Embryonic facial prominence (tissue), 1 donor: ENCODE results near the gene GATC.

Experiments
- DNase-seq: peaks from one replicate; pipeline ENCODE4 v3.0.0-alpha.2; 2016; ENCODE audit errors: extremely low spot score

GATC gene, protein sequence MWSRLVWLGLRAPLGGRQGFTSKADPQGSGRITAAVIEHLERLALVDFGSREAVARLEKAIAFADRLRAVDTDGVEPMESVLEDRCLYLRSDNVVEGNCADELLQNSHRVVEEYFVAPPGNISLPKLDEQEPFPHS

DNA sequence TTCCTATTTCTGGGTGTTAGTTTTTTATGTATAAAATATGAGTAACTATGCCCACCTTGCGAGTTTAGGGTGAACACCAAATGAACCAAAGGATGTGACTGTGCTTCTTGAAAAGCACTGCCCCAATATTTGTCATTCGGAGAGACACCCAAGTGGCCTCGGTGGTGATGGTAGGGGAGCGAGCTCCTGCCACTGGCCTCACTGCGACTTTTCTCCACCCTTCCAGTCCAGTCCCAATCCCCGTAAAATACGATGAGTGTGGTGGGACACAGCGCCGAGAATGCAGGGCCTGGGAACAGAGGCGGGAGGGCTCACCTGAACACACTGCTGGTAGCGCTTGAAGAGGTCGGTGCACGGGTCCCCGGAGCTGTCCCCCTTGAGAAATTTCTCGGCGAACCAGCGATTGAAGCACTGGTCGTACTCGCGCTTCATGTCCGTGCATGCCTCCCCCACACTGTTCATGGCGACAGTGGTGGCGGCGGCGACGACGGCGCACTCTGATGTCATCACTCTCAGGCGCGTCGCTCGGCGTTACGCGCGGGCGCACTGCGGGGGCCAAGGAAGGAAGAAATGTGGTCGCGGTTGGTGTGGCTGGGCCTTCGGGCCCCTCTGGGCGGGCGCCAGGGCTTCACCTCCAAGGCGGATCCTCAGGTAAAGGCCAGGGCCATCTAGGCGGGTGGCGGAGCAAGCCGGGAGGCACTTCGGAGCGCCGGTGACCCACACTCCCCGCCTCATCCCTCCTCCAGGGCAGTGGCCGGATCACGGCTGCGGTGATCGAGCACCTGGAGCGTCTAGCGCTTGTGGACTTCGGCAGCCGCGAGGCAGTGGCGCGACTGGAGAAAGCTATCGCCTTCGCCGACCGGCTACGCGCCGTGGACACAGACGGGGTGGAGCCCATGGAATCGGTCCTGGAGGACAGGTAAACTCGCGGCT is at the start of gene GATC, which contains the start of gene TRIAP1:
Gene GATC (plus strand): TSS at position 534 of the 933 bp plus-strand sequence. CDS start 37 bp downstream, at position 571.
Gene TRIAP1 (minus strand): TSS at position 474 of the 933 bp plus-strand sequence. CDS start 12 bp downstream, at position 462.
- DNase-seq, result peak; percentile 73

DNA sequence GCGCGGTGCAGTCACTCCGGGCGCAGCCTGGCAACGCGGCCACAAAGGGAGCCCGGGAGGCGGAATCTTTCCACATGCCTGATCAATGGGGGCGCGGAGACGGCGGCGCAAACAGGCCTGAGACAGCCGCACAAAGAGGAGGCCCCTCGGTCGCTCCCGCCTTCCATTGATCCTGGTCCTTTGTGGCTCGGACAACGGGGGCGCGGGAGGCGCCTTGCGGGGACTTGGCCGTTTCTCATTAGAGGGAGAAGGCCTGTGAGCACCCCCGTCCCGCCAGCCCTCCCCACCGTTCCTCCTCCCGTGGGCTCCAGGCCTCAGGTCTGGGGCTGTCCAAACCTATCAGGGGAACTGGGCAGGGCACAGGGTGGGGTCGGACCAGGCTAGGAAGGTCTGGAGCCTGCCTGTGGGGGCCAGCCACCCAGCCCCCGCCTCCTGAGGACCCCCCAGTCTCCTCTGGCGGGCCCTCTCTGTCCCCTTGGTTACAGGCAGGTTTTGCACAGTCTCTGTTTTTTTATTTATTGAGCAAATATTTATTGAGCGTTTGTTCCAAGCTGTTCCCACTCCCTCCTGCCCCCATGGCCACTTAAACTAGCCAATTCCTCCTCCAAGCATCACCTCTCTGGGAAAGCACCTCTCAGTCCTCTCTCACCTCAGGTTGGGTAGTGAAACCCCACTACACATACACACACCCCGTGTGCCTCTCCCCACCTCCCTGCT is 48.3 kb upstream of the GATC start:
- DNase-seq, result no peak

DNA sequence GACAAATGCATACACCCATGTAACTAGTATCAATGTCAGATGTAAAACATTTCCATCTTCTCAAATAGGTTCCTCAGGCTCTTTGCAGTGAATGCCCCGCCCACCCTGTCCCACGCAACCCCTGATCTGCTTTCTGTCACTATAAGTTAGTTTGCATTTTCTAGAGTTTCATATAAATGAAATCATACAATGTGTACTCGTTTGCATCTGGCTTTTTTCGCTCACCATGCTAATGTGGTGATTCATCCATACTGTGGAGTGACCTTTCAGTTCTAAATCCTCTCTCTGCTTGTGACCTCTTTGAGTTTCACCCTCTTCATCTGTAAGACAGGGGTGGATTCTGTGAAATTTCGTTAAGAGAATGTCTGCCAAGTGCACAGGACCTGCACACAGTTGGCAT is 46.7 kb upstream of the GATC start:
- no peak for DNase-seq

DNA sequence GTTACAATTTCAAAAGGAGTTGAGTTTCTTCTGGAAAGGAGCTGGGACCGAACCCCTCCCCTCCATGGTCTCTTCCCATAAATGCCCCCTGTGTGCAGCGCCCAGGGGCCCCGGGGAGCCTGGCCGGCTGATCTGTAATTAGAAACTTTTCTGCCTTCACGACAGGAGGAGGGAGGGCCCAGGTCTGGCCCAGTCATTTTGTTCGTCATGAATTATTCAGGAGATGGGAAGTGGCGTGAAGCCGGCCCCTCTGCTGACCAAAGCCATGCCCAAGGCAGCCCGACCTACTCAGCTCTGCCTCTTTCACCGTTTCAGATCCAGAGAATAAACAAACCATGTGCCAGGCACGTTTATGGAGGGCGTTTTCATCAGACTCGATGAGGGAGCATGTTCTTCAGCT is 44.0 kb upstream of the GATC start:
- no peak for DNase-seq

DNA sequence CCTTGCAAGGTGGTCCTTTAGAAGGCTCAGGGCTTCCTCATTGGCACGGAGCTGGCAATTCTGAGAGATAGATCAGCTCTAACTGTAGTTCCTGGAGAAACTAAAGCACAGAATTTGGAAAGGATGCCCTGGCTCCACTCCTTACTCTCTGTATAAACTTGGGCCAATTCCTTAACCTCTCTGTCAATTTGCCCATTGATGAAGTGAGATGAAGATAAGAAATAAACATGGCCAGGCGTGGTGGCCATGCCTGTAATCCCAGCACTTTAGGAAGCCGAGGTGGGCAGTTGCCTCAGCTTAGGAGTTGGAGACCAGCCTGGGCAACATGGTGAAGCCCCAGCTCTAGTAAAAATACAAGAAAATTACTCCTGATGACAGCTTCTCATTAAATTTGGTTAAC is 42.4 kb upstream of the GATC start:
- no peak for DNase-seq

DNA sequence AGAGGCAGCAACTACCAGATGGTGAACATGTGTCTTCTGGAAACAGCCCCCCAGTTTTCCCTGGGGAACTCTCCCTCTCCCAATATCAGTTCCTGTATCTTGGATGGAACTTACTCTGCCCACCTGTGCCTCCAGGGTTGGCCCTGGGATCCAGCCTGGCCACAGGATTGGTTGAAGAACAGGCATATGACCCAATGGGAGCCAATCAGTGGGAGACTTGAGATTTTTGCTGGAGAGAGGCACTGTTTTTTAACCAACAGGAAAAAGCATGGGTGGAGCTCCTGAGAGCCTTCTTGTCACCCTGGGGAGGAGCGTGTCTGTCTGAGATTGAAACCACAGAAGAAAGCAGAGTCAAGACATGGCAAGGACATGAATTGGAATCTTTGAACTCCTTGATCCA is 42.0 kb upstream of the GATC start:
- no peak for DNase-seq

DNA sequence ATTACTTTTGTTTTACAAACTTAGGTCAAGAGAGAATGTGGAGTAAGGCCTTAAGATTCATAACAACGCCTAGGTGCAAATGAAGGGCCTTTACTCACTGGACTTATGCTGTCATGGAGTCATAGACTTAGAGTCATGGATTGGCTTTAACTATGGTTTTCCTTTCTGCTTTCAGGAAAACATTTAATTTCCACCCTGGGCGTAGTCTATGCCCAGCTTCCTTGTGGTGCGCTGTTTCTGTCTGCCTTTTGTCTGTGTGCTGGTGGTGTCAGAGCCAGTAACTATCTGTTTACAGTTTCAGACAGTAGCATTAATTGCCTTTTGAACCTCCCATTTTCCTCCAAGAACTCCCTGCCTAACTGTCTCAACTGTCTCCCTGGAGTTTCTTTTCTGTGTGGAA is 40.2 kb upstream of the GATC start:
- DNase-seq, result no peak

DNA sequence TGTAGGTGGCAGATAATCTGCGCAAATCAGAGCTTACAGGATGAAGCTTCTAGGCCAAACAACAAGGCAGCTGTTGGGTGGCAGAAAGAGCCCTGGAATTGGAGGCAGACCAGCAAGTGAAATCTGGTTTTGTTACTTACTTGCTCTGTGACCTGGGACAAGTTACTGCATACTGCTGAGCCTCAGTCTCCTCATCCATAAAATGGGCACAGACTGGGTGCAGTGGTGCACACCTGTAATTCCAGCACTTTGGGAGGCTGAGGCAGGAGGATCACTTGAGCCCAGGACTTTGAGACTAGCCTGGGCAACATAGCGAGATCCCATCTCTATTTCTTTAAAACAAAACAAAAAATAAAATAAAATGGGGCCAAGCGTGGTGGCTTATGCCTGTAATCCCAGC is 39.7 kb upstream of the GATC start:
- DNase-seq, result no peak

DNA sequence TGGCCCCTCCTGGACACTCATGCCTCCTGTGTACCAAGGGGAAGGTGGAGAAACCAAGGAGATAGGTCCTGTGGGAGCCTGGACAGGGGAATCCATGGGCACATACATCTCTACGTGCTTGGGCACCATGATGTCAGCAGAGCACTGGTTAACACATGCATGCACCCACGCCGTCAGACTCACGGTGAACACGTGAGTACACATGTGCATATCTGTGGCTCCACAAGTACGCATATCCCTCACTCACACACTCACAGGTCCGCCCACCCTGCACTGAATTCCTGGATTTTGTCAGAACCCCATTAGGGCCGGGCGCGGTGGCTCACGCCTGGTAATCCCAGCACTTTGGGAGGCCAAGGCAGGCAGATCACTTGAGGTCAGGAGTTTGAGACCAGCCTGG is 37.5 kb upstream of the GATC start:
- DNase-seq, result no peak

DNA sequence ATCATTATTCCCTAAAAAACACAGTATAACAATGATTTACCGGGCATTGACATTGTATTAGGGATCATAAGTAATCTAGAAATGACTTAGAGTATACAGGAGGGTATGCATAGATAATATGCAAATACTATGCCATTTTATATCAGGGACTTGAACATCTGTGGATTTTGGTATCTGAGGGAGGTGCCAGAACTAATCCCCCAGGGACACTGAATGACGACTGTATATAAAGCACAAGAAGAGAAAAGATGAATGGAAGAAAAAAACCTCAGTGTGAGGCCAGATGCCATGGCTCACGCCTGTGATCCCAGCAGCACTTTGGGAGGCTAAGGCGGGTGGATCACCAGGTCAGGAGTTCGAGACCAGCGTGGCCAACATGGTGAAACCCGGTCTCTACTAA is 33.8 kb upstream of the GATC start:
- DNase-seq, result no peak

DNA sequence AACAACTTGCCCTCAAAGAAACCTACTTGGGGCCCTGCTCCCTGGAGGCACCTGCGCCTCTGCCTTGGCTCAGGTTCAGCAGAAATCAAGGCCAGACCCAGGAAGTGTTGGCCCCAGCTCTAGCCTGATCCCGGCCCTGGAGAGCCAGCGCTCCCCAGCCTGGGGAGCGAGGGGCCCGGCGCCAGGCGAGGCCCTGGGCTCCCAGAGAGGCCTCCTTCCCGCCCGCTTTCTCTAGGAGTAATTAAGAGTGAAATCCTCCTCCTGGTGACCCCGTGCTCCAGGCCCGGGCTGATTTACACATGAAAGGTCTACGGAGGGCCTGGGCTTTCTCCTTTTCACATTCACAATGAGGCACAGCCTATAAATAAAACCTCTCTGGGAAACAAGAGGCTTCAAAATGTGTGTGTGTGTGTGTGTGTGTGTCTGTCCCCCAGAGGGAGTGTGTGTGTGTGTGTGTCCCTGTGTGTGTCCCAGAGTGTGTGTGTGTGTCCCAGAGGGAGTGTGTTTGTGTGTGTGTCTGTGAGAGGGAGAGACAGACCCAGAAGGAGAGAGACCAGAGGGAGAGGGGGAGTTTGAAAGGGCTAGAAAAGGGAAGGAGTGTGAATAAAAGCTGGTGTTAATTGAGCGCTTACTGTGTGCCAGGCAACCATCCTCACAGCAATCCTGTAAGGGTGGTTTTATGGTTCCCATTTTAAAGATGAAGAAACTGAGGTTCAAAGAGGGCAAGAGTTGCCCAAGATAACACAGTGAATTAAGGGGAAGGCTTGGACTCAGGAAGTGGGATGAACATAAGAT is 32.1 kb upstream of the GATC start:
- DNase-seq, result no peak

DNA sequence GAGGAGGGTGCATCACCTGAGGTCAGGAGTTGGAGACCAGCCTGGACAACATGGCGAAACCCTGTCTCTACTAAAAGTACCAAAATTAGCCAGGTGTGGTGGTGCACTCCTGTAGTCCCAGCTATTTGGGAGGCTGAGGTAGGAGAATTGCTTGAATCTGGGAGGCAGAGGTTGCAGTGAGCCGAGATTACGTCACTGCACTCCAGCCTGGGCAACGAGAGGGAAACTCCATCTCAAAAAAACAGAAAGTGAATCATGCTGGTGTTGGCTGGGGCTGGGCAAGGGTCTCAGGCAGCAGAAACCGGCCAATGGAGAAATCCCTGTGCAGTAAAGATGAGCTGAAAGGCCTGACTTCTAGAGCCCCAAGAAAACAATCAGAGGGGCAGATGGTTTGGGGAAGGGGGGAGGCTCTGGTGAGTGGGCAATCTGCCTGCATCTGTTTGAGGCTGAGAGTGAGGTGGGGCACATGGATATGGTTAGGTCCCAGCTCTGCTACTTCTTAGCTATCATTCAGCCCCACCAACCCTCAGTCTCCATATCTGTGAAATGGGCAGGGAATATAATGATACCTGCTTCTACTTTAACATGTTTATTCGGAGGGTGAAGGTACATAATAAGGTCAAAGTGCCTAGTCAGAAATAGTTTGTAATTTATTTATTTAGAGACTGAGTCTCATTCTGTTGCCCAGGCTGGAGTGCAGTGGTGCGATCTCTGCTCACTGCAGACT is 29.6 kb upstream of the GATC start:
- DNase-seq, result no peak

DNA sequence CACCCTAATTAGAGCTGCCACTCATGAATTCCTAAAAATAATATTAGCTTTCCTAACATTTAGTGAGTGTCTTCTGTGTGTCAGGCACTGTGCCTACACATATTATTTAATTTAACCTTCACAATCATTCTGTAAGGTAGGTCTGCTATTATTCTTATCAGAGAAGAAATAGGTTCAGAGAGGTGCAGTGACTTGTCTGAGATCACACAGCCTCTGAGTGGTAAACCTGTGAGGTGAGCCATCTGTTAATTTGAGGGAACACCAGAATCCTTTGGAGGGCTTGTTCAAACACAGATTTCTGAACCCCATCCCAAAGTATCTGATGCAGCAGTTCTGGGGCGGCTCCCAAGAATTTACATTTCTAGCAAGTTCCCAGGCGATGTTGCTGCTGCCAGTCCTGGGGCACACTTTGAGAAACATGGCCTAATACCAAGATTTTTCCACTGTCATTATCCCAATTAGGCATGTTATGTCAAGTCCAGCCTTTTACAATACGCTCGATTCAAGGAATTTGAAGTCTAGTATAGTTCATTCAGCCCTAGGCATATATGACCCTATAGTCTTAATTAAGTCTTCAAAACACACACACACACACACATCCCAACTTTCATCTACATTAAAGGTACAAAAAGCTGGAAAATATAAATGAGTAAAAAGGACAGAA is 28.2 kb upstream of the GATC start:
- no peak for DNase-seq

DNA sequence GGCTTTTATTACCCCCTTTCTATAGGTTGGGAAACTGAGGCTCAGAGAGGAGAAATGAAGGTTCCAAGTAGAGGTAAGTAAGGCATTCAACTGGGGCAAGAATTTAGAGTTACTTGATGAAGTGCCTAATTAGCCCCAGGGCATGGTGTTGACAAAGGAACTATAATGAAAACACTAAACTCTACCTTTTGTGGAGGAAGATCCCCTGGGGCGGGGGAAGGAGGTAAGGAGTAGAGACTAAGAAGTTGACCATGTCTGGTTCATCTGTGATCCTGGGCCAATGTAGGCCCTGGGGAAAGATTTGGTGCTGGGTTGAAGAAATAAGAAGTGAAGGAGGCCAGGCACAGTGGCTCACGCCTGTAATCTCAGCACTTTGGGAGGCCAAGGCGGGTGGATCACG is 24.5 kb upstream of the GATC start:
- no peak for DNase-seq

DNA sequence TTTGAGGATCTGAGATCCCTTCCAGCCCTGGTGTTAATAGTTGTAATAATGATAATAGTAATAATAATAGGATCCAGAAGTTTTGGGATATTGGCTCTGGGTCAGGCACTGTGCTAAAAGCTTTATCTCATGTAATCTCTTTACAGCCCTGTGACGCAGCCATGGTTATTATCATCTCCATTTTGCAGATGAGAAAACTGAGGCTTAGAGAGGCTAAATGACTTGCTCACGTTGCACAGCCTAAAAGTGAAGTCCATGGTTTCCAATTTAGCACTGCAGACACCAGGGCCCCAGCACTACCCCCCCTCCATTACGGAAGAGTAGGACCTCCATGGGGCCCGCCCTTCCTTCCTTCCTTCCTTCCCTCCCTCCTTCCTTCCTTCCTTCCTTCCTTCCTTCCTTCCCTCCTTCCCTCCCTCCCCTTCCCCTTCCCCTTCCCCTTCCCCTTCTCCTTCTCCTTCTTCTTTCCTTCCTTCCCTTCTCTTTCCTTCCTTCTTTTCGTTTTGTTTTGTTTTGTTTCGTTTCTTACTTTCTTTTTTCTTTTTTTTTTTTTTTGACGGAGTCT is 23.3 kb upstream of the GATC start:
- DNase-seq, result no peak

DNA sequence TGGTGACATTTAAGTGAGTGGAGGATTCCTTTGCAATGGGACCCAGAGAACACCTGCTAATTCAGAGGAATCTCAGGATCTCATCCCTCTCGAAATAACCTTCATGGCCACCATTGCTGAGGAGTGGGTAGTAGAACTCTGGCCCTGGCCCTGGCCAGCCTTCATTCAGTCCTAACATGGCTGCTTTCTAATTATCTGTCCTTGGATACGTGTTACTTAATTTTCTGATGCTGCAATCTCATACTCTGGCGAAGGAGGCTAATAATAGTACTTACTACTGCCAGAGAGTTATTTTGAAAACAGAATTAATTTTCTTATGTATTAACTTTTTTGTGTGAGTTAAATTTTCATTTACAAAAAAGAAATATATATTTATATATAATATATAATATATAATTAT is 20.4 kb upstream of the GATC start:
- no peak for DNase-seq

DNA sequence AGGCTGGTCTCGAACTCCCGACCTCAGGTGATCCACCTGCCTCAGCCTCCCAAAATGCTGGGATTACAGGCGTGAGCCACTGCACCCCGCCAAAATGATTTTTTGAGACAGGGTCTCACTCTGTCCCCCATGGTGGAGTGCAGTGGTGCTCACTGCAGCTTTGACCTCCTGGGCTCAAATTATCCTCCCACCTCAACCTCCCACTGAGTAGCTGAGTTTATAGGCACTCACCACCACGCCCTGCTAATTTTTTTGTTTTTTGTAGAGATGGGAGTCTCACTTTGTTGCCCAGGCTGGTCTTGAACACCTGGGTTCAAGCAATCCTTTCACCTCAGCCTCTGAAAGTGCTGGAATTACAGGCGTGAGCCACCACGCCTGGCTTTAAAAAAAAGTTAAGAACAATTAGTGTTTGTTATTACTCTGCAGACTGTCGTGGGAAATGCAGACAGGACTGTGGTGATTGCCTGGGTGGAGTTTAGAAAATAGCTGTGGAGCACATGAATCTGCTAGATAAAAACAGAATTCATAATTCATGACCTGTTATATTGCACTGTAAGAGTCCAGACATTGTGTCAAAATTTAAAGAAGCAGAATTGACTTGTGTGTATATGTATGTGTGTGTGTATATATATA is 17.5 kb upstream of the GATC start:
- no peak for DNase-seq

DNA sequence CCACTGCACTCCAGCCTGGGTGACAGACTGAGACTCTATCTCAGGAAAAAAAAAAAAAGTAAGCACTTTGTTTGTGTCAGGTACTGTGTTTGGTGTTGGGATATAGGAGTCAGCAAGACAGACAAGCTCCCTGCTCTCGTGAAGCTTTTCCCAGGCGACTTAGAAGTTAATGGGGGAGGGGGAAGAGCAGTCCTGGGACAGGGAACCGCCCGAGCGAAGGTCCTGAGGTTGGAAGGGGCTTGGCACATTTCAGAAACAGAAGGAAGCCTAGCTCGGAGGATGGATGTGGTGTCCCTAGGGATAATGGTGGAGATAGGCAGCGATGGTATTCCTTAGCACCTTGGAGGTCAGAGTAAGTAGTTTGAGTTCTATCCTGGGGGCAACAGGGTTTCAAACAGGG is 16.9 kb upstream of the GATC start:
- DNase-seq, result no peak

DNA sequence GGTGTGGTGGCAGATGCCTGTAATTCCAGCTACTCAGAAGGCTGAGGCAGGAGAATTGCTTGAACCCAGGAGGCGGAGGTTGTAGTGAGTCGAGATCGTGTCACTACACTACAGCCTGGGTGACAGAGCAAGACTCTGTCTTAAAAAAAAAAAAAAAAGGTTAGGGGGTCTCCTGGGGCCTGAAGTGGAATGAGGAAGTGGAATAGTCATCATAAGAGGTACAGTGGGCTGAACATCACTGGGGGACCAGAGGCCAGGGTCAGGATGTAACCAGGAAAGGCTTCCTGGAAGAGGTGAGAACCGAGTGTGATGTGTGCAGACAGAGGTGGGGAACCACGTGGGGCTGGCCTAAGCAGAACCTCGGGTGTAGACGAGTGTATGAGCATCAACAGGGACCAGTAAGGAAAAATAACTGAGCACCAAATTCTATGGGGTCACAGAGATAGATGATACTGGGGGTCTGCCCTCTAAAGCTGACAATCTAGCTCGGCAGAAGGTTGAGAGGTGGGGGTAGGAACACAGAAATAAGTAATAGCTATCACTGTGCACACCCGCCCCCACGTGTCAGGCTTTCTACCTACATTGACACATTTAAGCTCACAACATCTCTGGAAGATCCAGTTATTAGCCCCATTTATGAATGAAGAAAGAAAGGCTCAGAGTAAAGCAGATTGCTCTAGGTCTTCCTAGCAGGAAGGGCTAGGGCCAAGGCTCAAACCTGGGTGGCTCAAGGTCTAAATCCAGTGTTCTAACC is 13.3 kb upstream of the GATC start:
- no peak for DNase-seq
